Breast epithelium (tissue), 3 donors: Measurements from ENCODE around the gene ZPBP.

Experiments used
- POLR2A ChIP-seq: fragments of 450-650 bp; IDR thresholded peaks from one replicate; pipeline ENCODE4 v1.6.1; 2016; ENCODE audit warnings: antibody characterized with exemption, mild to moderate bottlenecking, moderate library complexity
- POLR2AphosphoS5 ChIP-seq, 3 donors: sonication (generic); formaldehyde crosslinking; IDR thresholded peaks; one replicate each; pipeline ENCODE4 v1.6.1; 2017; ENCODE audit warnings: antibody characterized with exemption in 3 of 3
- TF ChIP-seq, protein P1 (sequence below), 3 donors: fragments of 450-650 bp; IDR thresholded peaks; one replicate each; pipeline ENCODE4 v1.5.1; 2016 to 2017; ENCODE audit warnings: antibody characterized with exemption in 3 of 3, mild to moderate bottlenecking in 3 of 3, moderate library complexity in 3 of 3

DNA sequence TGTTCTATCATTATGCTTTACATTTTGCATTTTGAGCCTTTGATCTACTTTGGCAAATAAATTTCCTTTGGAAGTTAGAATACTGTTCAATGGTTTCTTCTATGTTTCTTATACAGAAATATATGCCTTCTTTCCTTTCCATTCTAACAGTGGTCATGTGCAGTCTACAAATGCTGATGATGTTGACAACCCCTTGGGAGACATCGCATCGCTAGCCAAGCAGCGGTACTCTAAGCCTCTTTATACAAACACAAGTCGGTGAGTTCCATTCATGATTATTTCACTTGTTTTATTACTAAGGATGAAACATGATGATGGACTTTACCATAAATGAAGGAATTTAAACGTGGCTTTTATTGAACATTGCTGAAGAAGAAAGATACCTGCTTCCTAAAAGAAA is 48.1 kb upstream of the ZPBP start:
- TF ChIP-seq, protein P1, sequence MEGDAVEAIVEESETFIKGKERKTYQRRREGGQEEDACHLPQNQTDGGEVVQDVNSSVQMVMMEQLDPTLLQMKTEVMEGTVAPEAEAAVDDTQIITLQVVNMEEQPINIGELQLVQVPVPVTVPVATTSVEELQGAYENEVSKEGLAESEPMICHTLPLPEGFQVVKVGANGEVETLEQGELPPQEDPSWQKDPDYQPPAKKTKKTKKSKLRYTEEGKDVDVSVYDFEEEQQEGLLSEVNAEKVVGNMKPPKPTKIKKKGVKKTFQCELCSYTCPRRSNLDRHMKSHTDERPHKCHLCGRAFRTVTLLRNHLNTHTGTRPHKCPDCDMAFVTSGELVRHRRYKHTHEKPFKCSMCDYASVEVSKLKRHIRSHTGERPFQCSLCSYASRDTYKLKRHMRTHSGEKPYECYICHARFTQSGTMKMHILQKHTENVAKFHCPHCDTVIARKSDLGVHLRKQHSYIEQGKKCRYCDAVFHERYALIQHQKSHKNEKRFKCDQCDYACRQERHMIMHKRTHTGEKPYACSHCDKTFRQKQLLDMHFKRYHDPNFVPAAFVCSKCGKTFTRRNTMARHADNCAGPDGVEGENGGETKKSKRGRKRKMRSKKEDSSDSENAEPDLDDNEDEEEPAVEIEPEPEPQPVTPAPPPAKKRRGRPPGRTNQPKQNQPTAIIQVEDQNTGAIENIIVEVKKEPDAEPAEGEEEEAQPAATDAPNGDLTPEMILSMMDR (IDR thresholded peaks at IDR 0.05), result no peak
- TF ChIP-seq POLR2A, result no peak
- TF ChIP-seq POLR2AphosphoS5 (IDR thresholded peaks at IDR 0.05), result no peak
